HAP-1 (cell line): ENCODE data around the gene AOPEP.

Experiments used
- DNase-seq, 2 experiments: peaks; one replicate each; pipeline ENCODE4 v3.0.0-alpha.2; 2016 to 2020; ENCODE audit warnings: low spot score in 2 of 2
- H3K27me3 ChIP-seq: fragments of 250-450 bp; sonication (Bioruptor Pico); 2 replicates; pipeline ENCODE4 v1.5.1; 2020; ENCODE audit warnings: low read depth, mild to moderate bottlenecking, moderate library complexity
- H3K36me3 ChIP-seq: fragments of 250-450 bp; sonication (Bioruptor Pico); replicated peaks from 2 replicates; pipeline ENCODE4 v1.5.1; 2020; ENCODE audit warnings: mild to moderate bottlenecking
- H3K4me1 ChIP-seq: fragments of 250-450 bp; sonication (Bioruptor Pico); 2 replicates; pipeline ENCODE4 v1.5.1; 2020; ENCODE audit warnings: mild to moderate bottlenecking
- H3K4me3 ChIP-seq: fragments of 250-450 bp; sonication (Bioruptor Pico); 2 replicates; pipeline ENCODE4 v1.5.1; 2020; ENCODE audit warnings: mild to moderate bottlenecking, moderate library complexity
- H3K9me3 ChIP-seq: fragments of 250-450 bp; sonication (Bioruptor Pico); 2 replicates; pipeline ENCODE4 v1.5.1; 2020; ENCODE audit warnings: mild to moderate bottlenecking, moderate library complexity
- in situ Hi-C: fragments of 300-500 bp; cut with MboI; formaldehyde crosslinking; loops from 3 replicates; pipeline ENCODE4 v1.14.3; 2020; ENCODE audit warnings: low sequenced_read_pairs, inconsistent platforms, mixed read lengths

The AOPEP gene

GRCh38 chr9:94987731-94988130 lies 261.2 kb downstream of the AOPEP start:
- in situ Hi-C loops: no loop called here
- Histone ChIP-seq H3K4me1 (no peaks in the 10 kb centered on the region), H3K27me3 (no peaks in the 10 kb centered on the region)

GRCh38 chr9:94990897-94991561 lies 264.5 kb downstream of the AOPEP start:
- in situ Hi-C loops: no loop called here
- Histone ChIP-seq H3K9me3 (no peaks in the 10 kb centered on the region), H3K4me1 (peaks cover 17% of the 10 kb centered on the region), H3K36me3 (no peaks in the 10 kb centered on the region), H3K4me3 (no peak overlapping the region), H3K27me3 (no peaks in the 10 kb centered on the region)
- DNase-seq: no peak

More at GRCh38 chr9:94987731-94988130, 261.2 kb downstream of the AOPEP start:
- DNase-seq: no peak
- Histone ChIP-seq H3K36me3 (no peaks in the 10 kb centered on the region), H3K4me3 (no peak overlapping the region), H3K9me3 (no peaks in the 10 kb centered on the region)

- DNase-seq: no peak
- Histone ChIP-seq H3K4me1 (peaks cover 19% of the 10 kb centered on the region), H3K4me3 (no peak overlapping the region), H3K36me3 (no peaks in the 10 kb centered on the region), H3K9me3 (no peaks in the 10 kb centered on the region), H3K27me3 (no peaks in the 10 kb centered on the region)
- in situ Hi-C loops: no loop called here
These were observed 265.7 kb downstream of the AOPEP start for GRCh38 chr9:94991961-94992907.

GRCh38 chr9:94993160-94993820 lies 266.8 kb downstream of the AOPEP start:
- no peaks in the 10 kb centered on the region for H3K36me3 ChIP-seq
- DNase-seq: no peak
- no peaks in the 10 kb centered on the region for H3K27me3 ChIP-seq
- in situ Hi-C loops: no loop called here
- no peak overlapping the region for H3K4me3 ChIP-seq
- H3K9me3 ChIP-seq: no peaks in the 10 kb centered on the region
- H3K4me1 ChIP-seq: peaks cover 19% of the 10 kb centered on the region

- no peak overlapping the region for H3K4me3 ChIP-seq
- H3K36me3 ChIP-seq: no peaks in the 10 kb centered on the region
- H3K4me1 ChIP-seq: peaks cover 19% of the 10 kb centered on the region
- H3K27me3 ChIP-seq: no peaks in the 10 kb centered on the region
- no peaks in the 10 kb centered on the region for H3K9me3 ChIP-seq
- in situ Hi-C loops: no loop called here
- DNase-seq: no peak
These were observed 267.3 kb downstream of the AOPEP start for GRCh38 chr9:94993821-94994165.

GRCh38 chr9:94995048-94995693 lies 268.7 kb downstream of the AOPEP start:
- DNase-seq: no peak
- Histone ChIP-seq H3K9me3 (no peaks in the 10 kb centered on the region), H3K4me3 (no peak overlapping the region), H3K27me3 (no peaks in the 10 kb centered on the region), H3K4me1 (peaks cover 19% of the 10 kb centered on the region), H3K36me3 (no peaks in the 10 kb centered on the region)
- in situ Hi-C loops: no loop called here

- H3K9me3 ChIP-seq: no peaks in the 10 kb centered on the region
- no peaks in the 10 kb centered on the region for H3K36me3 ChIP-seq
- no peak for DNase-seq
- H3K4me3 ChIP-seq: no peak overlapping the region
- H3K4me1 ChIP-seq: peaks cover 19% of the 10 kb centered on the region
- no peaks in the 10 kb centered on the region for H3K27me3 ChIP-seq
- in situ Hi-C loops: no loop called here
These were observed 270.1 kb downstream of the AOPEP start for GRCh38 chr9:94996641-94997040.

- Histone ChIP-seq H3K36me3 (no peaks in the 10 kb centered on the region), H3K4me3 (no peak overlapping the region), H3K4me1 (peaks cover 19% of the 10 kb centered on the region), H3K9me3 (no peaks in the 10 kb centered on the region), H3K27me3 (no peaks in the 10 kb centered on the region)
- in situ Hi-C loops: no loop called here
- no peak for DNase-seq
These were observed 271.2 kb downstream of the AOPEP start for GRCh38 chr9:94997727-94998126.

- in situ Hi-C loops: no loop called here
- Histone ChIP-seq H3K36me3 (no peaks in the 10 kb centered on the region), H3K4me1 (peaks cover 14% of the 10 kb centered on the region), H3K27me3 (no peaks in the 10 kb centered on the region), H3K4me3 (no peak overlapping the region), H3K9me3 (no peaks in the 10 kb centered on the region)
- DNase-seq: no peak
These were observed 273.3 kb downstream of the AOPEP start for GRCh38 chr9:94999832-95000231.

- no peaks in the 10 kb centered on the region for H3K36me3 ChIP-seq
- no peaks in the 10 kb centered on the region for H3K9me3 ChIP-seq
- H3K4me1 ChIP-seq: peaks cover 7% of the 10 kb centered on the region
- no peak for DNase-seq
- no peak overlapping the region for H3K4me3 ChIP-seq
- no peaks in the 10 kb centered on the region for H3K27me3 ChIP-seq
- in situ Hi-C loops: no loop called here
These were observed 274.3 kb downstream of the AOPEP start for GRCh38 chr9:95000821-95001220.

- H3K36me3 ChIP-seq: no peaks in the 10 kb centered on the region
- in situ Hi-C loops: no loop called here
- no peaks in the 10 kb centered on the region for H3K27me3 ChIP-seq
These were observed 275.2 kb downstream of the AOPEP start for GRCh38 chr9:95001720-95002119.

GRCh38 chr9:95003689-95004410 lies 277.4 kb downstream of the AOPEP start:
- no peaks in the 10 kb centered on the region for H3K36me3 ChIP-seq
- no peaks in the 10 kb centered on the region for H3K27me3 ChIP-seq
- no peaks in the 10 kb centered on the region for H3K9me3 ChIP-seq
- peaks cover 11% of the 10 kb centered on the region for H3K4me1 ChIP-seq
- DNase-seq: peak in 1 of 2 experiments; percentile 64
- peak overlapping the region; percentile 55 for H3K4me3 ChIP-seq
- in situ Hi-C loops: no loop called here

More at GRCh38 chr9:95001720-95002119, 275.2 kb downstream of the AOPEP start:
- peaks cover 11% of the 10 kb centered on the region for H3K4me1 ChIP-seq
- DNase-seq: no peak
- H3K4me3 ChIP-seq: no peak overlapping the region
- no peaks in the 10 kb centered on the region for H3K9me3 ChIP-seq
